ENCODE results near the gene PPDPF.

Gene PPDPF

GRCh38 chr20:63543733-63544132 lies 23.2 kb downstream of the PPDPF start:
- no peak for TF ChIP-seq CTCF (conservative IDR thresholded peaks at IDR 0.05; ENCODE audit: low read depth, low read length)
- no peak for DNase-seq (ENCODE audit: low read depth)

GRCh38 chr20:63544241-63544957 lies 23.8 kb downstream of the PPDPF start:
- H3K4me3 ChIP-seq (ENCODE audit: low read length), result no peak overlapping the region
- TF ChIP-seq CTCF (conservative IDR thresholded peaks at IDR 0.05; ENCODE audit: low read depth, low read length), result no peak
- DNase-seq (ENCODE audit: low read depth), result no peak

More at GRCh38 chr20:63543733-63544132, 23.2 kb downstream of the PPDPF start:
- H3K4me3 ChIP-seq (ENCODE audit: low read length), result no peak overlapping the region

- H3K4me3 ChIP-seq (ENCODE audit: low read length), result no peak overlapping the region
- DNase-seq (ENCODE audit: low read depth), result no peak
- no peak for TF ChIP-seq CTCF (conservative IDR thresholded peaks at IDR 0.05; ENCODE audit: low read depth, low read length)
These were observed 24.5 kb downstream of the PPDPF start for GRCh38 chr20:63544958-63545516.

GRCh38 chr20:63545814-63546213 lies 25.2 kb downstream of the PPDPF start:
- H3K4me3 ChIP-seq (ENCODE audit: low read length), result no peak overlapping the region
- no peak for DNase-seq (ENCODE audit: low read depth)
- TF ChIP-seq CTCF (conservative IDR thresholded peaks at IDR 0.05; ENCODE audit: low read depth, low read length), result no peak

GRCh38 chr20:63546256-63546955 lies 25.8 kb downstream of the PPDPF start:
- DNase-seq (ENCODE audit: low read depth), result no peak
- no peak for TF ChIP-seq CTCF (conservative IDR thresholded peaks at IDR 0.05; ENCODE audit: low read depth, low read length)
- no peak overlapping the region for H3K4me3 ChIP-seq (ENCODE audit: low read length)

GRCh38 chr20:63546956-63547724 lies 26.6 kb downstream of the PPDPF start:
- H3K4me3 ChIP-seq (ENCODE audit: low read length), result no peak overlapping the region
- TF ChIP-seq CTCF (conservative IDR thresholded peaks at IDR 0.05; ENCODE audit: low read depth, low read length), result no peak
- no peak for DNase-seq (ENCODE audit: low read depth)

All from retinal pigment epithelial cell (primary cell).